ENCODE results near the gene SPTBN5.

Gene SPTBN5

GRCh38 chr15:41932101-41932500, 38.2 kb upstream of the SPTBN5 start:
- peaks cover 80% of the 10 kb centered on the region for H3K4me1 Mint-ChIP-seq (ENCODE audit: low read depth)

DNA sequence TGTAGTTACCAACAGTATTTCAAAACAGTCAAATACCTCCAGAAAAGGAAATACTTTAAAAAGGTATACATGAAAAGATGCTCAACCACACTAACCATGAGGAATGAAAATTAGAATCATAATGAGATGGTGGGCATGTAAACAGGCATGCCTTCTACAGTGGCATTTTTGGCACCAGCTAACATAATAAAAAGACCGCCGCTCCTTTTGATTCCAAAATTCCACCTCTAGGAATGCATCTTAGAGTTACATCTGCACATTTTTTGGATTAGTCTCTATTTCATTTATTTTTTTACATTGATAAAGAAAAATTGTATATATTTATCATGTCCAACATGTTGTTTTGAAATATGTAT, 37.0 kb upstream of the SPTBN5 start:
- Mint-ChIP-seq H3K36me3 (ENCODE audit: low read depth) (peaks cover 75% of the 10 kb centered on the region), H3K9me3 (no peaks in the 10 kb centered on the region), H3K27ac (peak overlapping the region; percentile 75), H3K27me3 (no peaks in the 10 kb centered on the region), H3K4me1 (ENCODE audit: low read depth) (peaks cover 79% of the 10 kb centered on the region), H3K4me3 (no peak overlapping the region)
- intact Hi-C loops (cut with micrococcal nuclease) = loop anchor here (1.0 to 2.0 kb wide), 2 partner anchors 16 to 38 kb away; no protein-coding TSS in a partner anchor

More at GRCh38 chr15:41932101-41932500, 38.2 kb upstream of the SPTBN5 start:
- H3K4me3 Mint-ChIP-seq = no peak overlapping the region
- no peaks in the 10 kb centered on the region for H3K9me3 Mint-ChIP-seq
- intact Hi-C loops (cut with micrococcal nuclease) = no loop called here
- no peaks in the 10 kb centered on the region for H3K27me3 Mint-ChIP-seq
- H3K27ac Mint-ChIP-seq = peak overlapping the region; percentile 92
- peaks cover 79% of the 10 kb centered on the region for H3K36me3 Mint-ChIP-seq (ENCODE audit: low read depth)

DNA sequence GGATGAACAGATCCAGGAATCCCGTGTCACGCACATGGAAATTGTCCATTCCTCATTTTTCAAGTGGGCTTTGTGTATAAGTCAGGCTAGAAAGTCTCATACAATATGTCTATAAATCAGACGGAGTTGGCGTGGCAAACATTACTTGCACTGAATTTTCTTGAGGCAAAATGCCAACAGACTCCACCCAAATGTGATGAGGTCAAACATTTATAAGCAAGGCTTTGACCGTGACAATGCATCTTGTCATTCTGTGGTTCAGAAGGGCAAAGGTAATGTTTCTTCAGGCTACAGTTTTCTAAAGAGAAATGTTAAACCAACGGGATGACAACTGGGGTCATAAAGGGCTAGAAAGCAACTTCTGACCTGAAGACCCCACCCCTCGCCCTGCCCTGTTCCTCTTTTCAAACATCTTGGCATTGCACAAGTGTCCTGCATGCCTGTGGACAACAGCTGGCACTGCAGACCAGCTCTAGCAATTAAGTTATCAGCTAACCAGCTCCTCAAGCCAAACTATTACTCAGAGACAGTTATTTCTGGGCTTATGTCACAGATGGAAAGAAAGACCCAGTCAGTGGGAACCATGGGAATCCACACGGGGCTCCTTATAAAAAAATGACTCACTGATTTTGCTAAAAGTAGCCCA, 36.5 kb upstream of the SPTBN5 start:
- no peaks in the 10 kb centered on the region for H3K9me3 Mint-ChIP-seq
- no peaks in the 10 kb centered on the region for H3K27me3 Mint-ChIP-seq
- peaks cover 78% of the 10 kb centered on the region for H3K4me1 Mint-ChIP-seq (ENCODE audit: low read depth)
- peak overlapping the region; percentile 75 for H3K27ac Mint-ChIP-seq
- peak overlapping the region; percentile 9 for H3K4me3 Mint-ChIP-seq
- intact Hi-C loops (cut with micrococcal nuclease) = loop anchor here (1.0 to 2.0 kb wide), 2 partner anchors 15 to 38 kb away; no protein-coding TSS in a partner anchor
- peaks cover 75% of the 10 kb centered on the region for H3K36me3 Mint-ChIP-seq (ENCODE audit: low read depth)

GRCh38 chr15:41928637-41929620, 35.1 kb upstream of the SPTBN5 start:
- Mint-ChIP-seq H3K36me3 (ENCODE audit: low read depth) (peaks cover 75% of the 10 kb centered on the region), H3K4me1 (ENCODE audit: low read depth) (peaks cover 72% of the 10 kb centered on the region), H3K27ac (peak overlapping the region; percentile 75), H3K4me3 (no peak overlapping the region), H3K27me3 (no peaks in the 10 kb centered on the region), H3K9me3 (no peaks in the 10 kb centered on the region)
- intact Hi-C loops (cut with micrococcal nuclease) = no loop called here

GRCh38 chr15:41928100-41928499, 34.2 kb upstream of the SPTBN5 start:
- H3K4me3 Mint-ChIP-seq = no peak overlapping the region
- H3K4me1 Mint-ChIP-seq (ENCODE audit: low read depth) = peaks cover 72% of the 10 kb centered on the region
- peaks cover 75% of the 10 kb centered on the region for H3K36me3 Mint-ChIP-seq (ENCODE audit: low read depth)
- peak overlapping the region; percentile 75 for H3K27ac Mint-ChIP-seq
- no peaks in the 10 kb centered on the region for H3K27me3 Mint-ChIP-seq
- no peaks in the 10 kb centered on the region for H3K9me3 Mint-ChIP-seq
- intact Hi-C loops (cut with micrococcal nuclease) = no loop called here

- peaks cover 72% of the 10 kb centered on the region for H3K4me1 Mint-ChIP-seq (ENCODE audit: low read depth)
- peak overlapping the region; percentile 75 for H3K27ac Mint-ChIP-seq
- no peaks in the 10 kb centered on the region for H3K9me3 Mint-ChIP-seq
- no peak overlapping the region for H3K4me3 Mint-ChIP-seq
- intact Hi-C loops (cut with micrococcal nuclease) = no loop called here
- H3K36me3 Mint-ChIP-seq (ENCODE audit: low read depth) = peaks cover 75% of the 10 kb centered on the region
- no peaks in the 10 kb centered on the region for H3K27me3 Mint-ChIP-seq
Observed at GRCh38 chr15:41927536-41927935, 33.7 kb upstream of the SPTBN5 start.

DNA sequence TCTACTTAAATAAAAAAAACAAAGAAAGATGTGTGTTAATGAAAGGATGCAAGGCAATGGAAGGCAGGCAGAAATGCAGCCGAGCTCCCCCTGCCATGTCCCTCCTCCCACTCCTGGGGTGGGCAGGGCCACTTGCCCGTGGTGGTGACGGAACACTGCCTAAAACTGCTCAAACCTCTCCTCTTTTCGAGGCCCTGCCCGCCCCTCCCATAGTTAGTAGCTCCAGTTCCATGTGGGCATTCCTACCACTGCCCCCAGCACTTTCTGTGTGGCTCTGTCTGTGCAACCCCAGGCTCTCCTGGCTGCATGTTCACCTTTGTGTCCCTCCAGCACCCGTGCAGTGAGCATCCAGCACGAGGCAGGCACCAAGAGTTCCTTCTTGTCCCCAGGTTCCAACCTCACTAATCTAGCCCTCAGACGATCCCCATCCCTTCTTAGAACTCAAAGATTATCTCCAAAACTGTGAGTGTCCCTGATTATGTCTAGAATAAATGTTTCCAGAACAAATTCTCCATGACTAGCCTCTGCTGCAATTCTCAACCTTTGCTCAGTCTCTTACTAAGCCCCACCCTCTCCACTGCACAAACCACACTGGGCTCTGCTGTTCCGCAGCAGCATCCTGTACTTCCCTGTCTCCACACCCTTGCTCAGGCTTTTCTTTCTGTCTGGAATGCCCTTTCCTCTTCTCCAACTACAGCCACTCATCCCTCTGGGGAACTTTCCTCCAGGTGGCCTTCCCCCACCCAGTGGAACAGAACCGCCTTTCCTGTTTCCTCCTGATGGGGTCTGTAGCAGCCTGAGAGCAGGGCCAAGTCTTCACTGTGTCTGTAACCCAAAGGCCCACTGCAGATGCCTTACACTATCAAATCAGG, 32.6 kb upstream of the SPTBN5 start:
- H3K27ac Mint-ChIP-seq = peak overlapping the region; percentile 86
- H3K9me3 Mint-ChIP-seq = no peaks in the 10 kb centered on the region
- no peaks in the 10 kb centered on the region for H3K27me3 Mint-ChIP-seq
- H3K36me3 Mint-ChIP-seq (ENCODE audit: low read depth) = peaks cover 76% of the 10 kb centered on the region
- peak overlapping the region; percentile 32 for H3K4me3 Mint-ChIP-seq
- peaks cover 73% of the 10 kb centered on the region for H3K4me1 Mint-ChIP-seq (ENCODE audit: low read depth)
- intact Hi-C loops (cut with micrococcal nuclease) = no loop called here

GRCh38 chr15:41925086-41925608, 31.3 kb upstream of the SPTBN5 start:
- Mint-ChIP-seq H3K27ac (peak overlapping the region; percentile 86), H3K9me3 (no peaks in the 10 kb centered on the region), H3K4me1 (ENCODE audit: low read depth) (peaks cover 85% of the 10 kb centered on the region), H3K27me3 (no peaks in the 10 kb centered on the region), H3K4me3 (no peak overlapping the region), H3K36me3 (ENCODE audit: low read depth) (peaks cover 89% of the 10 kb centered on the region)
- intact Hi-C loops (cut with micrococcal nuclease) = no loop called here

- Mint-ChIP-seq H3K27me3 (no peaks in the 10 kb centered on the region), H3K4me1 (ENCODE audit: low read depth) (peaks cover 89% of the 10 kb centered on the region), H3K9me3 (no peaks in the 10 kb centered on the region), H3K4me3 (no peak overlapping the region), H3K27ac (peak overlapping the region; percentile 94), H3K36me3 (ENCODE audit: low read depth) (peaks cover 96% of the 10 kb centered on the region)
- intact Hi-C loops (cut with micrococcal nuclease) = no loop called here
Observed at GRCh38 chr15:41923401-41923997, 29.6 kb upstream of the SPTBN5 start.

- peaks cover 96% of the 10 kb centered on the region for H3K36me3 Mint-ChIP-seq (ENCODE audit: low read depth)
- H3K4me1 Mint-ChIP-seq (ENCODE audit: low read depth) = peaks cover 89% of the 10 kb centered on the region
- intact Hi-C loops (cut with micrococcal nuclease) = no loop called here
- H3K4me3 Mint-ChIP-seq = no peak overlapping the region
- H3K9me3 Mint-ChIP-seq = no peaks in the 10 kb centered on the region
- H3K27me3 Mint-ChIP-seq = no peaks in the 10 kb centered on the region
- peak overlapping the region; percentile 94 for H3K27ac Mint-ChIP-seq
Observed at GRCh38 chr15:41922353-41922752, 28.5 kb upstream of the SPTBN5 start.

DNA sequence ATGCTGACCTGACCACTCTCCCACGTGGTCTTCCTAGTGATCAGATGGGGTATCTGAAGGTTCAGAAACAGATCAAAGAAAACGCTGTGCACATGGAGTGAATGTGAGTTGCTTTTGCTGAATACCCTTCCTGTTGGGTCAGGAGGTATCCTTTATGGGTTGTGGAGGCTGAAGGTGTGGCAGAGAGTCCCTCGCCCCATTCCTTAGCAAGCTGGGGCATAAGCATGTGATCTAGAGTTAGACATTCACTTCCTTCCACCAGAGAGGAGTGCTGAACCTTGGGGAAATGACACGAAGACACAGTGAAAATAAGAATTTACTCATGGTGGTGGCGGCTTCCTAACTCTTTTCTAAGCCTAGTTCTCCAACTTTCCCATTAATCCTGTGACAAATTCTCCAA, 27.8 kb upstream of the SPTBN5 start:
- Mint-ChIP-seq H3K36me3 (ENCODE audit: low read depth) (peaks cover 97% of the 10 kb centered on the region), H3K27ac (peak overlapping the region; percentile 94), H3K27me3 (no peaks in the 10 kb centered on the region), H3K4me3 (no peak overlapping the region), H3K4me1 (ENCODE audit: low read depth) (peaks cover 90% of the 10 kb centered on the region), H3K9me3 (no peaks in the 10 kb centered on the region)
- intact Hi-C loops (cut with micrococcal nuclease) = no loop called here

DNA sequence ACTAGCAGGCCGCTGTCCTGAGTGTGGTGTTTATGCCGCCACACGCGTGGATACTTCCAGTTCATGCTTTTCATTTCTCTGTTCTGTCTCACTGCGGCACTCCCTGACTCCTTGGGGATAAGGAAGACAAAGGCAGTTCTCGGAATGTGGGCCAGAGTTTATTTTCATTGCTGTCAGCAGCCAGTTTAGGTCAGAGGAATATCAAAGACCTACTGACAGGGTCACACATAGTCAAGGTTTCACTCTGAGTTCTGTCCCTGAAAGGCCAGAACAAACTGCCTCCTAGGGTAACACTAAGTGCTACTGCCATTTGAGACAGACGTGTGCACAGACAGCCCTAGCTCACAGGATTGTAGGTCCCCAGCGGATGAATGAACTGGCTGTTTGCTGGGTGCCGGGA, 27.3 kb upstream of the SPTBN5 start:
- H3K4me1 Mint-ChIP-seq (ENCODE audit: low read depth) = peaks cover 90% of the 10 kb centered on the region
- intact Hi-C loops (cut with micrococcal nuclease) = no loop called here
- H3K4me3 Mint-ChIP-seq = no peak overlapping the region

GRCh38 chr15:41919954-41920538, 26.2 kb upstream of the SPTBN5 start:
- intact Hi-C loops (cut with micrococcal nuclease) = loop anchor here (5.0 kb wide), 1 partner anchor 47 kb away; no protein-coding TSS in a partner anchor
- Mint-ChIP-seq H3K9me3 (no peaks in the 10 kb centered on the region), H3K4me1 (ENCODE audit: low read depth) (peaks cover 94% of the 10 kb centered on the region), H3K4me3 (no peak overlapping the region), H3K36me3 (ENCODE audit: low read depth) (peaks cover 96% of the 10 kb centered on the region), H3K27me3 (no peaks in the 10 kb centered on the region), H3K27ac (peak overlapping the region; percentile 94)

More for the DNA sequence above, 27.3 kb upstream of the SPTBN5 start:
- Mint-ChIP-seq H3K27ac (peak overlapping the region; percentile 94), H3K27me3 (no peaks in the 10 kb centered on the region), H3K9me3 (no peaks in the 10 kb centered on the region), H3K36me3 (ENCODE audit: low read depth) (peaks cover 97% of the 10 kb centered on the region)
